ENCODE measurements around the gene ZNF580. TPM values are rescaled to one million over a fixed set of nuclear protein-coding genes. Genes with fewer than 3 reads are reported as not detected.

Gene ZNF580
- total RNA-seq, 2 donors from 2014 or later: 22.5 to 23.3 TPM

GRCh38 chr19:55603581-55604292, 37.1 kb upstream of the ZNF580 start:
- intact Hi-C loops (cut with DNase I, micrococcal nuclease): loop anchor here in 1 of 2 donors (10.0 kb wide), 1 partner anchor 89 kb away; no protein-coding TSS in a partner anchor

GRCh38 chr19:55605207-55605636, 35.6 kb upstream of the ZNF580 start:
- DNase-seq (peak; percentile 98), ATAC-seq (peak; percentile 82)
- intact Hi-C loops (cut with DNase I, micrococcal nuclease): loop anchor here in 1 of 2 donors (10.0 kb wide), 1 partner anchor 90 kb away; no protein-coding TSS in a partner anchor

More at GRCh38 chr19:55603581-55604292, 37.1 kb upstream of the ZNF580 start:
- DNase-seq (peak; percentile 33 to 41), ATAC-seq (no peak)

DNA sequence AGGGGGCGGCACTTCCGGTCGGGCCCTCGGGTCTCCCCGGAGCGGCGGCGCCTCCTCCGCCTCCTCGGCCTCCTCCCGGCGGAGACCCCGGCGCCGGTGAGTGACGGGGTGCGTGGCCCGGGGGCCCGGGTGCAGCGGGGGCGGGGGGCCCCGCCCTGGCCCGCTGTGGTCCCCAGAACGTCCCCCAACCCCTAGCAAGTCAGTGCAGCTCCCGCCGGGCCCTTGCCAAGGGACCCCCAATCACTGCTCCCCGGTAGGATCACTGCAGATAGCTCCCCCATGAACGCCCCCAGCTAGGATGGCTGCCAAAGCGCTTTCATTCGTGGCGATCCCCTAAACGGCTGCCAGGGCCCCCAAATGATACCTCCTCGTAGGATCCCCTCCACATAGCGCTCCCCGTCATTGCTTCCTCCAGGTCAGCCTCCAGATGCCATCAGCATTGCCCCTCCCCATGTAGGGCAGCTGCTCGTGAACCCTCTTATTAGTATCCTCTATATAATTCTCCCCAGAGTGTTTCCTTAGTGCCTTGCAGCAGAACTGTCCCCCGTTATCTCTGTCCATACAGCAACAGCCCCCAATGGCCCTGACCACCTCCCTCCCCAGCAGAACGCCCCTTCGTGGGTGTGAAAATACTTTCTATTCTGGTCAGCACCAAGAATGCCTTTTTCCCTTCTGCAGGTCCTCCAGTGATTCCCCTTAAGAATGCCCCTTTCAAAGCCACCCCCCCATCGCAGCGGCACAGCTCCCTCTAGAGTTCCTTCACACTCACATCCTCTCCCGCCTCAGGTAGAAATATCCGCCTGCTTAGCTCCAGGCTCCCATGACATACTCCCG, 34.9 kb upstream of the ZNF580 start, which contains the start of gene ZNF865:
Gene ZNF865, plus strand, starts transcription at position 11 of the 834 bp plus-strand sequence. CDS start 7,972 bp downstream, outside the sequence.
- intact Hi-C loops (cut with DNase I, micrococcal nuclease): loop anchor here in 1 of 2 donors (10.0 kb wide), 1 partner anchor 91 kb away; no protein-coding TSS in a partner anchor
- ATAC-seq (peak; percentile 62), DNase-seq (peak; percentile 78 to 82)

DNA sequence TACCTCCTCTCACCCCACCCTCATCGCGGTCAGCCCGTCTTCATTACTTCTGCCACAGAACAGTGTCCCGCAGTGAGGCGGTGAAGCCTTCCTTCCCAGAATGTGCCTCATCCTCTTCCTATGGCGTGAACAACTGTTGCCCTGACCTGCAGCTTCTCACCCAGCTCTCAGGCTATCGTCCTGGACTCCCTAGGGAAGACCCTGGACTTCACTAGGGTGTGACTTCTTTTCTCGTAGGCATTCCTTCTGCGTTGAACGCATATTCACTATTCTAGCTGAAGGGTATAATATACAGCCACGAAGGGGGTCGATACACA, 34.4 kb upstream of the ZNF580 start:
- ATAC-seq: no peak
- intact Hi-C loops (cut with DNase I, micrococcal nuclease): loop anchor here in 1 of 2 donors (10.0 kb wide), 1 partner anchor 92 kb away; no protein-coding TSS in a partner anchor

GRCh38 chr19:55606817-55607216, 34.0 kb upstream of the ZNF580 start:
- DNase-seq (no peak), ATAC-seq (no peak)
- intact Hi-C loops (cut with DNase I, micrococcal nuclease): loop anchor here in 1 of 2 donors (10.0 kb wide), 1 partner anchor 92 kb away; no protein-coding TSS in a partner anchor

More for the DNA sequence above, 34.4 kb upstream of the ZNF580 start:
- no peak for DNase-seq

- intact Hi-C loops (cut with DNase I, micrococcal nuclease): loop anchor here in 1 of 2 donors (10.0 kb wide), 1 partner anchor 95 kb away; no protein-coding TSS in a partner anchor
- ATAC-seq: no peak
Measured at GRCh38 chr19:55609326-55609725, 31.5 kb upstream of the ZNF580 start.

DNA sequence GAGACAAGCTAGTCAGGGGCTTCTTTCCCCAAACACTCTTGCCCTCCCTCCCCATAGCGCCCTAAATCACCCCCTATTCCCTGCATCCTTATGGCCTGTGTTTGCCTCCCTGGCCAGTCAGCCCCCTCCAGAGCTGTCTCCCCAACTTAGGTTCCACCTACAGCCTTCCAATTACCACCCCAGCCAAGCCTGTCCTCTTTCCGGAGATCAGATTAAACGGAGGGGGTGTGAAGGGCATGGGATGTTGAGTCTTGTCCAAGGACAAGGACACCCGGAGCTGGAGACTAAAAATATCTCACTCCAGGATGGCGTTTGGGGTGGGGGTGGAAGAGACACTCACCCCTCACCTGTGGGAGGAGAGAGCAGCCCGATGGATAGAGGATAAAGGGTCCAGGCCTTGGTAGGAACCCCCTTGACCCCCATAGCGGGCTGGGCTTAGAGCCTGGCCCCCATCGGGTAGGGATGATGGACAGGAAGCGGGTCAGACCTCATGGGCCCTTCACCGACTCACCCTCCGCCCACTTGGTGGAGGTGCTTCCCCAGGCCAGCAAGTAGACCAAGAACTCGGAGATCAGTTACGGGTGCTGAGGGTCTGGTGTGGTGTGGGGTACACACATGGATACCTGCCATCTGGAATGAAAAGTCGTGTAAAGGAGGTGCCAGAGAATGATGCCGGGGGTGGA, 29.4 kb upstream of the ZNF580 start:
- intact Hi-C loops (cut with DNase I, micrococcal nuclease): no loop called here
- peak; percentile 10 for ATAC-seq
- no peak for DNase-seq

More at GRCh38 chr19:55609326-55609725, 31.5 kb upstream of the ZNF580 start:
- DNase-seq: no peak

- no peak for DNase-seq
- intact Hi-C loops (cut with DNase I, micrococcal nuclease): no loop called here
- no peak for ATAC-seq
Measured at GRCh38 chr19:55611983-55612645, 28.7 kb upstream of the ZNF580 start.

- intact Hi-C loops (cut with DNase I, micrococcal nuclease): no loop called here
- DNase-seq: no peak
- no peak for ATAC-seq
Measured at GRCh38 chr19:55613396-55613795, 27.4 kb upstream of the ZNF580 start.

- no peak for ATAC-seq
- intact Hi-C loops (cut with DNase I, micrococcal nuclease): no loop called here
- no peak for DNase-seq
Measured at GRCh38 chr19:55613930-55614710, 26.7 kb upstream of the ZNF580 start.

GRCh38 chr19:55614711-55615542, 25.9 kb upstream of the ZNF580 start:
- intact Hi-C loops (cut with DNase I, micrococcal nuclease): no loop called here
- DNase-seq: no peak
- ATAC-seq: no peak

GRCh38 chr19:55615543-55616394, 25.0 kb upstream of the ZNF580 start:
- no peak for ATAC-seq
- intact Hi-C loops (cut with DNase I, micrococcal nuclease): no loop called here
- DNase-seq: no peak

- ATAC-seq (no peak), DNase-seq (no peak)
- intact Hi-C loops (cut with DNase I, micrococcal nuclease): no loop called here
Measured at GRCh38 chr19:55616395-55616875, 24.4 kb upstream of the ZNF580 start.

GRCh38 chr19:55617426-55617825, 23.4 kb upstream of the ZNF580 start:
- intact Hi-C loops (cut with DNase I, micrococcal nuclease): no loop called here
- DNase-seq: no peak
- no peak for ATAC-seq

DNA sequence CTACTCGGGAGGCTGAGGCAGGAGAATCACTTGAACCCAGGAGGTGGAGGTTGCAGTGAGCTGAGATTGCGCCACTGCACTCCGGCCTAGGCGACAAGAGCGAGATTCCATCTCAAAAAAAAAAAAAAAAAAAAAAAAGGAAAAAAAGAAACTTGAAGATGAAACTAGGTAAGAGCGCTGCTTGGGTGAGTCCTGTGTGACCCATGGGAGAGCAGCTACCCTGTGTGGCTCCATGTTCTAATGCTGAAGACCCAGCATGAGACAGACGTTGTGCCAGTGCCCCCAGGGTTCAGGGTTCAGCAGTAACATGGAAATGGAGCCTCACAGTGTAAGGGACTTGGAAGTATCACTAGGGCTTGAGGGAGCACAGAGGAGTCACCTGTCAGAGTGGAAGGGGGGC, 22.4 kb upstream of the ZNF580 start:
- ATAC-seq (peak; percentile 3), DNase-seq (no peak)
- intact Hi-C loops (cut with DNase I, micrococcal nuclease): no loop called here

GRCh38 chr19:55619286-55619685, 21.5 kb upstream of the ZNF580 start:
- ATAC-seq (no peak), DNase-seq (no peak)

More at GRCh38 chr19:55619286-55619685, 21.5 kb upstream of the ZNF580 start:
- intact Hi-C loops (cut with DNase I, micrococcal nuclease): no loop called here

Measured in left colon (tissue), 2 donors.